ENCODE results near the gene CCDC50. TPM values are rescaled to one million over a fixed set of nuclear protein-coding genes. Genes with fewer than 3 reads are reported as not detected.

The CCDC50 gene
- total RNA-seq, 1 experiment from 2014 or later: 80.9 TPM

GRCh38 chr3:191441687-191442086 is 112.5 kb downstream of the CCDC50 start:
- H3K9me3 ChIP-seq (ENCODE audit: low read length): no peaks in the 10 kb centered on the region
- H4K20me1 ChIP-seq (ENCODE audit: low read length): no peaks in the 10 kb centered on the region
- H3K4me3 ChIP-seq (ENCODE audit: low read length): no peak overlapping the region
- H3K9me2 ChIP-seq (replicated peaks; ENCODE audit: low read length): no peaks in the 10 kb centered on the region
- H3K4me2 ChIP-seq (ENCODE audit: low read length): no peak overlapping the region
- no peaks in the 10 kb centered on the region for H3K4me1 ChIP-seq (ENCODE audit: insufficient read depth, low read length)
- CTCF ChIA-PET: no interaction called here
- H3K79me2 ChIP-seq (ENCODE audit: low read length): no peaks in the 10 kb centered on the region
- no peaks in the 10 kb centered on the region for H3K36me3 ChIP-seq (ENCODE audit: low read depth, low read length)
- no peak for DNase-seq
- H2AFZ ChIP-seq (ENCODE audit: low read length): no peak overlapping the region
- intact Hi-C loops (cut with micrococcal nuclease): no loop called here
- no peak overlapping the region for H3K27ac ChIP-seq (ENCODE audit: low read length)
- H3K27me3 ChIP-seq (ENCODE audit: low read length): peaks cover 56% of the 10 kb centered on the region
- no peak for TF ChIP-seq EZH2phosphoT487 (IDR thresholded peaks at IDR 0.05; ENCODE audit: borderline replicate concordance, low read length)
- TF ChIP-seq, protein P1, sequence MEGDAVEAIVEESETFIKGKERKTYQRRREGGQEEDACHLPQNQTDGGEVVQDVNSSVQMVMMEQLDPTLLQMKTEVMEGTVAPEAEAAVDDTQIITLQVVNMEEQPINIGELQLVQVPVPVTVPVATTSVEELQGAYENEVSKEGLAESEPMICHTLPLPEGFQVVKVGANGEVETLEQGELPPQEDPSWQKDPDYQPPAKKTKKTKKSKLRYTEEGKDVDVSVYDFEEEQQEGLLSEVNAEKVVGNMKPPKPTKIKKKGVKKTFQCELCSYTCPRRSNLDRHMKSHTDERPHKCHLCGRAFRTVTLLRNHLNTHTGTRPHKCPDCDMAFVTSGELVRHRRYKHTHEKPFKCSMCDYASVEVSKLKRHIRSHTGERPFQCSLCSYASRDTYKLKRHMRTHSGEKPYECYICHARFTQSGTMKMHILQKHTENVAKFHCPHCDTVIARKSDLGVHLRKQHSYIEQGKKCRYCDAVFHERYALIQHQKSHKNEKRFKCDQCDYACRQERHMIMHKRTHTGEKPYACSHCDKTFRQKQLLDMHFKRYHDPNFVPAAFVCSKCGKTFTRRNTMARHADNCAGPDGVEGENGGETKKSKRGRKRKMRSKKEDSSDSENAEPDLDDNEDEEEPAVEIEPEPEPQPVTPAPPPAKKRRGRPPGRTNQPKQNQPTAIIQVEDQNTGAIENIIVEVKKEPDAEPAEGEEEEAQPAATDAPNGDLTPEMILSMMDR (conservative IDR thresholded peaks at IDR 0.05; ENCODE audit: low read depth, low read length): no peak
- no peak for TF ChIP-seq EZH2 (IDR thresholded peaks at IDR 0.05; ENCODE audit: low read length, unreplicated experiment)
- no peak overlapping the region for H3K9ac ChIP-seq (ENCODE audit: low read length)
- POLR2A ChIA-PET (ENCODE audit: unreplicated experiment): no interaction called here
- ATAC-seq: no peak
- H3F3A ChIP-seq (ENCODE audit: low read length, unreplicated experiment): no peaks in the 10 kb centered on the region
- BruUV-seq (replicated peaks): no TSS peak

GRCh38 chr3:191444569-191444968 is 115.4 kb downstream of the CCDC50 start:
- no peak overlapping the region for H3K27ac ChIP-seq (ENCODE audit: low read length)
- CTCF ChIA-PET: no interaction called here
- H3F3A ChIP-seq (ENCODE audit: low read length, unreplicated experiment): no peaks in the 10 kb centered on the region
- H3K4me1 ChIP-seq (ENCODE audit: insufficient read depth, low read length): no peaks in the 10 kb centered on the region
- no peak overlapping the region for H3K4me2 ChIP-seq (ENCODE audit: low read length)
- no peak for ATAC-seq
- no peak overlapping the region for H3K4me3 ChIP-seq (ENCODE audit: low read length)
- H3K9me3 ChIP-seq (ENCODE audit: low read length): no peaks in the 10 kb centered on the region
- no peak overlapping the region for H2AFZ ChIP-seq (ENCODE audit: low read length)
- H4K20me1 ChIP-seq (ENCODE audit: low read length): no peaks in the 10 kb centered on the region
- TF ChIP-seq, protein P1 (conservative IDR thresholded peaks at IDR 0.05; ENCODE audit: low read depth, low read length): no peak
- TF ChIP-seq EZH2phosphoT487 (IDR thresholded peaks at IDR 0.05; ENCODE audit: borderline replicate concordance, low read length) (no peak), EZH2 (IDR thresholded peaks at IDR 0.05; ENCODE audit: low read length, unreplicated experiment) (no peak)
- BruUV-seq (replicated peaks): no TSS peak
- H3K36me3 ChIP-seq (ENCODE audit: low read depth, low read length): no peaks in the 10 kb centered on the region
- POLR2A ChIA-PET (ENCODE audit: unreplicated experiment): no interaction called here
- no peaks in the 10 kb centered on the region for H3K9me2 ChIP-seq (replicated peaks; ENCODE audit: low read length)
- peaks cover 42% of the 10 kb centered on the region for H3K27me3 ChIP-seq (ENCODE audit: low read length)
- no peak overlapping the region for H3K9ac ChIP-seq (ENCODE audit: low read length)
- no peaks in the 10 kb centered on the region for H3K79me2 ChIP-seq (ENCODE audit: low read length)
- intact Hi-C loops (cut with micrococcal nuclease): no loop called here
- DNase-seq: no peak

Other genes with a start within 250 kb of the CCDC50 start
- gene OSTN, start 130.2 kb upstream of the CCDC50 start, total RNA-seq (2014; rRNA removed): 0.35 and 1.8 TPM in 2 replicates
- 1.2 TPM in 1 of 2 replicates, not detected in the other for gene UTS2B, start 1.1 kb downstream of the CCDC50 start, total RNA-seq (2014; rRNA removed)
- gene PYDC2, start 131.8 kb downstream of the CCDC50 start, total RNA-seq (2014; rRNA removed): not detected in 2 replicates